ENCODE results near the gene AFF3.

DNA sequence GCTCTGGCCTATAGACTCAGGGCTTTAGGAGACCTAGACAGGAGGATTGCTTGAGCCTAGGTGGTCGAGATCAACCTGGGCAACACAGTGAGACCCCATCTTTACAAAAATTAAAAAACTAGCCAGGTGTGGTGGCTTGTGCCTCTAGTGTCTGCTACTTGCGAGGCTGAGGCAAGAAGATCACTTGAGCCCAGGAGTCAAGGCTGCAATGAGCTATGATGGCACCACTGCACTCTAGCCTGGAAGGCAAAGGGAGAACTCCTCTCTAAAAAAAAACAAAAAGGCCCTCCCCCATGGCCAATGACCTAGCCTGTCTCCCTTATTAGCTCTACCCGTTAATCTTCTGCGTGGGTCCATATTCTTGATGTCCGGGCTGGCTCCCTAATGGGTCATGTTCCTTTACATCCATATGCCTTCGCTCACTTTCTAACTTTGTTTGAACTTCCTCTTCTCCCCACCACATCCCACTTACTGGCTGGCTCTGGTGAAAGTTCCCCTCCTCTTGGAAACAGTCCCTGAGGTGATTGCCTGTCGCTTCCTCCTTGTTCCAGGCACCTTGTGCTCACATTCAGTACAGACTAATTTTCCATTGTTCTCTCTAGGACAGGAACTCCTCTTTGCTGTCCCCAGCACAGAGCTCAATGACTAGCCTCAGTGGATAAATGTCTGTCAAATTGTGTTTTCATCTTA is 103.0 kb downstream of the AFF3 start:
- TF ChIP-seq, protein P1, sequence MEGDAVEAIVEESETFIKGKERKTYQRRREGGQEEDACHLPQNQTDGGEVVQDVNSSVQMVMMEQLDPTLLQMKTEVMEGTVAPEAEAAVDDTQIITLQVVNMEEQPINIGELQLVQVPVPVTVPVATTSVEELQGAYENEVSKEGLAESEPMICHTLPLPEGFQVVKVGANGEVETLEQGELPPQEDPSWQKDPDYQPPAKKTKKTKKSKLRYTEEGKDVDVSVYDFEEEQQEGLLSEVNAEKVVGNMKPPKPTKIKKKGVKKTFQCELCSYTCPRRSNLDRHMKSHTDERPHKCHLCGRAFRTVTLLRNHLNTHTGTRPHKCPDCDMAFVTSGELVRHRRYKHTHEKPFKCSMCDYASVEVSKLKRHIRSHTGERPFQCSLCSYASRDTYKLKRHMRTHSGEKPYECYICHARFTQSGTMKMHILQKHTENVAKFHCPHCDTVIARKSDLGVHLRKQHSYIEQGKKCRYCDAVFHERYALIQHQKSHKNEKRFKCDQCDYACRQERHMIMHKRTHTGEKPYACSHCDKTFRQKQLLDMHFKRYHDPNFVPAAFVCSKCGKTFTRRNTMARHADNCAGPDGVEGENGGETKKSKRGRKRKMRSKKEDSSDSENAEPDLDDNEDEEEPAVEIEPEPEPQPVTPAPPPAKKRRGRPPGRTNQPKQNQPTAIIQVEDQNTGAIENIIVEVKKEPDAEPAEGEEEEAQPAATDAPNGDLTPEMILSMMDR (IDR thresholded peaks at IDR 0.05), result no peak
- TF ChIP-seq POLR2A (IDR thresholded peaks at IDR 0.05), result no peak

Data from right lobe of liver (tissue), 4 donors.